Measurements from ENCODE around the gene CD96.
"Not testable (repeated sequence)": the region's sequence is repeated elsewhere in the genome, so short reads cannot be mapped to it uniquely, and the experiment has no call there.

DNA sequence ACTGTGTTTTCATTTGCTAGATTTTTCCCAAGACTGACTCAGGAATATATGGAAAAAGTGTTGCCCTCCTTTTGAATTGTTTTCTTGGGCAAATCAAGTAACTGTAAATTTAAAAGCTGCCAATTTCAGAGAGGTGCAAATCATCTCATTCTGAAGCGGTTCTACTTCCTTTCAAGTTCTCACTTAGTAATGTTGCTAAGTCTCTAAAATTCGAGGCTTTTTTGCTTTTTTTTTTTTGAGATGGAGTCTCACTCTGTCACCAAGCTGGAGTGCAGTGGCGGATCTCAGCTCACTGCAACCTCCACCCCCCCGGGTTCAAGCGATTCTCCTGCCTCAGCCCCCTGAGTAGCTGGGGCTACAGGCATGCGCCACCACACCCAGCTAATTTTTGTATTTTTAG is 130.5 kb downstream of the CD96 start:
- TF ChIP-seq, protein P1, sequence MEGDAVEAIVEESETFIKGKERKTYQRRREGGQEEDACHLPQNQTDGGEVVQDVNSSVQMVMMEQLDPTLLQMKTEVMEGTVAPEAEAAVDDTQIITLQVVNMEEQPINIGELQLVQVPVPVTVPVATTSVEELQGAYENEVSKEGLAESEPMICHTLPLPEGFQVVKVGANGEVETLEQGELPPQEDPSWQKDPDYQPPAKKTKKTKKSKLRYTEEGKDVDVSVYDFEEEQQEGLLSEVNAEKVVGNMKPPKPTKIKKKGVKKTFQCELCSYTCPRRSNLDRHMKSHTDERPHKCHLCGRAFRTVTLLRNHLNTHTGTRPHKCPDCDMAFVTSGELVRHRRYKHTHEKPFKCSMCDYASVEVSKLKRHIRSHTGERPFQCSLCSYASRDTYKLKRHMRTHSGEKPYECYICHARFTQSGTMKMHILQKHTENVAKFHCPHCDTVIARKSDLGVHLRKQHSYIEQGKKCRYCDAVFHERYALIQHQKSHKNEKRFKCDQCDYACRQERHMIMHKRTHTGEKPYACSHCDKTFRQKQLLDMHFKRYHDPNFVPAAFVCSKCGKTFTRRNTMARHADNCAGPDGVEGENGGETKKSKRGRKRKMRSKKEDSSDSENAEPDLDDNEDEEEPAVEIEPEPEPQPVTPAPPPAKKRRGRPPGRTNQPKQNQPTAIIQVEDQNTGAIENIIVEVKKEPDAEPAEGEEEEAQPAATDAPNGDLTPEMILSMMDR (conservative IDR thresholded peaks at IDR 0.05; ENCODE audit: low read length): not testable (repeated sequence)
- not testable (repeated sequence) for TF ChIP-seq EZH2phosphoT487 (IDR thresholded peaks at IDR 0.05; ENCODE audit: borderline replicate concordance, low read depth, low read length)

Data from OCI-LY7 (cell line).